Glutamatergic neuron (in vitro differentiated cells): ENCODE measurements around the gene SLCO3A1. TPM values are rescaled to one million over a fixed set of nuclear protein-coding genes. Genes with fewer than 3 reads are reported as not detected.

ENCODE experiments used
- DNase-seq: peaks from one replicate; pipeline ENCODE4 v3.0.0; 2022
- H3K27ac Mint-ChIP-seq: one replicate; pipeline ENCODE4 v1.8.0; 2020; ENCODE audit warnings: mild to moderate bottlenecking, mixed read lengths, inconsistent platforms; ENCODE audit not compliant: unreplicated experiment
- H3K27me3 Mint-ChIP-seq: one replicate; pipeline ENCODE4 v1.8.0; 2020; ENCODE audit warnings: mild to moderate bottlenecking, moderate library complexity, mixed read lengths, inconsistent platforms; ENCODE audit not compliant: unreplicated experiment
- H3K36me3 Mint-ChIP-seq: one replicate; pipeline ENCODE4 v1.8.0; 2020; ENCODE audit warnings: mild to moderate bottlenecking, mixed read lengths, inconsistent platforms; ENCODE audit not compliant: unreplicated experiment
- H3K4me1 Mint-ChIP-seq: one replicate; pipeline ENCODE4 v1.8.0; 2020; ENCODE audit warnings: mild to moderate bottlenecking, low read depth, mixed read lengths, inconsistent platforms; ENCODE audit not compliant: unreplicated experiment
- H3K4me3 Mint-ChIP-seq: one replicate; pipeline ENCODE4 v1.8.0; 2020; ENCODE audit warnings: mild to moderate bottlenecking, mixed read lengths, inconsistent platforms; ENCODE audit not compliant: unreplicated experiment
- H3K9me3 Mint-ChIP-seq: one replicate; pipeline ENCODE4 v1.8.0; 2020; ENCODE audit warnings: mild to moderate bottlenecking, moderate library complexity, mixed read lengths, inconsistent platforms; ENCODE audit not compliant: unreplicated experiment
- CTCF ChIP-seq: fragments of 200-600 bp; sonication (generic); IDR thresholded peaks from one replicate; pipeline ENCODE4 v1.5.0; 2021; ENCODE audit not compliant: partially characterized antibody, unreplicated experiment
- total RNA-seq: library from RNA; stranded (reverse); fragmentation: NEBNext Ultra II Directional; extraction: Animal tissue kit (Norgen Biotek cat#: 25700); gene quantifications from one replicate; pipeline ENCODE4 v1.2.1, GENCODE V29; 2021; ENCODE audit not compliant: unreplicated experiment

SLCO3A1 gene
- total RNA-seq, 1 donor from 2014 or later, result 27.9 TPM

GRCh38 chr15:92017882-92018534 lies 164.5 kb downstream of the SLCO3A1 start:
- DNase-seq, result no peak
- Mint-ChIP-seq H3K27ac (no peak overlapping the region), H3K27me3 (peaks cover 2% of the 10 kb centered on the region), H3K4me1 (peaks cover 11% of the 10 kb centered on the region), H3K36me3 (peaks cover 13% of the 10 kb centered on the region), H3K9me3 (peaks cover 9% of the 10 kb centered on the region), H3K4me3 (peak overlapping the region; percentile 58)
- no peak for TF ChIP-seq CTCF

DNA sequence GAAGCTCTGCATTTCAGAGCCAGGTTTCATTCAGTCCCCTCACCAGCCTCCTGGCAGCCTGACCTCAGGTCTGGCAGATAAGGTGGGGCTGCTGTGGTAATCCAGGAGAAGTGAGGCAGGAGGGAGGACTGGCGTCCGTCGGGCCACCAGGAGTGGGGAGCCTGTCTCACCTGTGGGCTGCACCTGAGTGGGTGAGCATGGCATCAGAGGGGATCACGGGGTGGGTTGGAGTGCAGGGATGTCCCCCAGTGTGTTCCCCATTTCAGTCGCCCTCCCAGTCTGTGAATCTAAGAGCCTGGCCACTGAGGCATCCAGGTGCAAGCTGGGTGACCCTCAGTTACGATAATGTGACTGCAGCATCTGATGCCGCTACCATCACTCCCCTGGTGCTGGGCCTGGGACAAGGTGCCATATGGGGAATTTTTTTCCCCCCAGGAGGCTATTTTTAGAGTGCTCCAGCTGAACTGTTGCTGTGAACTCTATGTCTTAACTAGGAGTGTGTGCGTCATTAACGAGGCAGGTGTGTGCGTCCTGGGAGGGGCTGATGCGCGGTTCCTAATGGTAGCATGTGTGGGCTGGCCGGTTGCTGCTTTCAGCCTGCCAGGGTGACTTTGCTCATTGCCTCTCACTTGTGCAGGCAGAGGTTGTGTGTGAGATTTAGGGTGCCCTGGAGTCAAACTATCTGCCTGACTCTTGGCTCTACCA lies 165.2 kb downstream of the SLCO3A1 start:
- Mint-ChIP-seq H3K9me3 (peaks cover 9% of the 10 kb centered on the region), H3K4me1 (peaks cover 11% of the 10 kb centered on the region), H3K4me3 (no peak overlapping the region), H3K36me3 (peaks cover 13% of the 10 kb centered on the region), H3K27ac (no peak overlapping the region), H3K27me3 (peaks cover 2% of the 10 kb centered on the region)
- DNase-seq, result no peak
- TF ChIP-seq CTCF, result no peak

- peaks cover 3% of the 10 kb centered on the region for H3K27me3 Mint-ChIP-seq
- no peak for DNase-seq
- H3K4me1 Mint-ChIP-seq, result peaks cover 16% of the 10 kb centered on the region
- peaks cover 13% of the 10 kb centered on the region for H3K36me3 Mint-ChIP-seq
- H3K27ac Mint-ChIP-seq, result no peak overlapping the region
- H3K4me3 Mint-ChIP-seq, result no peak overlapping the region
- TF ChIP-seq CTCF, result no peak
- peaks cover 6% of the 10 kb centered on the region for H3K9me3 Mint-ChIP-seq
Observed at GRCh38 chr15:92019706-92020105, 166.2 kb downstream of the SLCO3A1 start.

GRCh38 chr15:92020207-92020606 lies 166.7 kb downstream of the SLCO3A1 start:
- peaks cover 21% of the 10 kb centered on the region for H3K4me1 Mint-ChIP-seq
- no peak overlapping the region for H3K4me3 Mint-ChIP-seq
- H3K36me3 Mint-ChIP-seq, result peaks cover 13% of the 10 kb centered on the region
- no peak overlapping the region for H3K27ac Mint-ChIP-seq
- H3K27me3 Mint-ChIP-seq, result peaks cover 5% of the 10 kb centered on the region
- no peak for TF ChIP-seq CTCF
- no peak for DNase-seq
- peaks cover 7% of the 10 kb centered on the region for H3K9me3 Mint-ChIP-seq

DNA sequence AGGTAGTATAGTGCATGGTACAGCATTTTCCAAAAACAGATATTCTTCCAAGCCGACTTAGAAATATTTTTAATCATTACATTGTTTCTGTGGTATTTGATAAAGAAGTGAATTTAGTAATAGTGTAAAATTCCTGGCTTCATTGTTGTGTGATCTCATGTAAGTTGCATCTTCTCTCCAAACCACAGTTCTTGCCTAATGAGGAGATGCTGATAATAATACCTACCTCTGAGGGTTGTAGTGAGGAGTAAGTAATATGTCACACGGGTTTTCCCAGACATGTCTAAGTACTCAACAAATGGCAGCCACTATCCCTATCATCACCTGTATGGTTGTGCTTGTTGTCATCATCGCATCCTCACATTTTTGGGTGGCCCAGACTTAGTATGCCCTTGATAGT lies 167.3 kb downstream of the SLCO3A1 start:
- peaks cover 5% of the 10 kb centered on the region for H3K27me3 Mint-ChIP-seq
- peaks cover 13% of the 10 kb centered on the region for H3K36me3 Mint-ChIP-seq
- peaks cover 27% of the 10 kb centered on the region for H3K4me1 Mint-ChIP-seq
- no peak overlapping the region for H3K4me3 Mint-ChIP-seq
- peaks cover 7% of the 10 kb centered on the region for H3K9me3 Mint-ChIP-seq
- H3K27ac Mint-ChIP-seq, result no peak overlapping the region
- no peak for DNase-seq
- TF ChIP-seq CTCF, result no peak
